GM18502 (cell line): ENCODE results near the gene DIPK1B.

Experiments
- ATAC-seq: cut with Tn5 transposase; IDR thresholded peaks from one replicate; pipeline ENCODE4 v1.9.1; 2021; ENCODE audit warnings: mild to moderate bottlenecking; ENCODE audit not compliant: unreplicated experiment, poor library complexity

Gene DIPK1B

GRCh38 chr9:136732444-136733178, 20.2 kb downstream of the DIPK1B start:
- ATAC-seq: no peak

GRCh38 chr9:136733611-136734010, 21.2 kb downstream of the DIPK1B start:
- no peak for ATAC-seq

- no peak for ATAC-seq
Measured at GRCh38 chr9:136734837-136735496, 22.6 kb downstream of the DIPK1B start.

GRCh38 chr9:136735812-136736480, 23.6 kb downstream of the DIPK1B start:
- no peak for ATAC-seq

GRCh38 chr9:136738960-136739359, 26.6 kb downstream of the DIPK1B start:
- ATAC-seq: no peak

- ATAC-seq: no peak
Measured at GRCh38 chr9:136739509-136739908, 27.1 kb downstream of the DIPK1B start.

- ATAC-seq: no peak
Measured at GRCh38 chr9:136740069-136740468, 27.7 kb downstream of the DIPK1B start.

- ATAC-seq: no peak
Measured at GRCh38 chr9:136740491-136740890, 28.1 kb downstream of the DIPK1B start.

- no peak for ATAC-seq
Measured at GRCh38 chr9:136740971-136741882, 28.9 kb downstream of the DIPK1B start.

GRCh38 chr9:136741883-136742571, 29.7 kb downstream of the DIPK1B start:
- no peak for ATAC-seq

- no peak for ATAC-seq
Measured at GRCh38 chr9:136742591-136743391, 30.4 kb downstream of the DIPK1B start, which contains the start of gene LCN10. LCN10 (minus strand) TSS chr9:136742940; CDS start chr9:136742903, 37 bp downstream.

GRCh38 chr9:136743639-136744211, 31.4 kb downstream of the DIPK1B start:
- ATAC-seq: no peak

- no peak for ATAC-seq
Measured at GRCh38 chr9:136744773-136745172, 32.4 kb downstream of the DIPK1B start.

GRCh38 chr9:136745389-136746154, 33.2 kb downstream of the DIPK1B start:
- no peak for ATAC-seq

- ATAC-seq: no peak
Measured at GRCh38 chr9:136746155-136746490, 33.8 kb downstream of the DIPK1B start.

- no peak for ATAC-seq
Measured at GRCh38 chr9:136746621-136747020, 34.2 kb downstream of the DIPK1B start.

GRCh38 chr9:136747161-136748060, 35.0 kb downstream of the DIPK1B start:
- ATAC-seq: no peak
